Epidermal melanocyte (primary cell): ENCODE data around the gene BACH2.
"Not testable (repeated sequence)": the region's sequence is repeated elsewhere in the genome, so short reads cannot be mapped to it uniquely, and the experiment has no call there.

ENCODE experiments used
- DNase-seq: peaks from one replicate; pipeline ENCODE4 v3.0.0; 2011; ENCODE audit warnings: low spot score; ENCODE audit not compliant: insufficient read length

BACH2 gene

GRCh38 chr6:90184334-90185298 is 112.0 kb downstream of the BACH2 start:
- DNase-seq: no peak

GRCh38 chr6:90183587-90184333 is 112.9 kb downstream of the BACH2 start:
- no peak for DNase-seq

DNA sequence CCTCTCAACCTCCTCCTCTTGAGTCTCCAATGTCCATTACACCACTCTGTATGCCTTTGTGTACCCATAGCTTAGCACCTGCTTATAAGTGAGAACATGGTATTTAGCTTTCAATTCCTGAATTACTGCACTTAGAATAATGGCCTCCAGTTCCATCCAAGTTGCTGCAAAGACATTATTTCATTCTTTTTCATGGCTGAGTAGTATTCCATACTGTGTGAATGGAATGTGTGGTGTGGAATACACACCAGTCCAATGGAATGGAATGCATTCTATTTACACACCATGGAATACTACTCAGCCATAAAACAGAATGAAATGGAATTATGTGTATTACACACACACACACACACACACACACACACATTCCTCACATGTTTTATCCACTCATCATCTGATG is 116.1 kb downstream of the BACH2 start:
- no peak for DNase-seq

DNA sequence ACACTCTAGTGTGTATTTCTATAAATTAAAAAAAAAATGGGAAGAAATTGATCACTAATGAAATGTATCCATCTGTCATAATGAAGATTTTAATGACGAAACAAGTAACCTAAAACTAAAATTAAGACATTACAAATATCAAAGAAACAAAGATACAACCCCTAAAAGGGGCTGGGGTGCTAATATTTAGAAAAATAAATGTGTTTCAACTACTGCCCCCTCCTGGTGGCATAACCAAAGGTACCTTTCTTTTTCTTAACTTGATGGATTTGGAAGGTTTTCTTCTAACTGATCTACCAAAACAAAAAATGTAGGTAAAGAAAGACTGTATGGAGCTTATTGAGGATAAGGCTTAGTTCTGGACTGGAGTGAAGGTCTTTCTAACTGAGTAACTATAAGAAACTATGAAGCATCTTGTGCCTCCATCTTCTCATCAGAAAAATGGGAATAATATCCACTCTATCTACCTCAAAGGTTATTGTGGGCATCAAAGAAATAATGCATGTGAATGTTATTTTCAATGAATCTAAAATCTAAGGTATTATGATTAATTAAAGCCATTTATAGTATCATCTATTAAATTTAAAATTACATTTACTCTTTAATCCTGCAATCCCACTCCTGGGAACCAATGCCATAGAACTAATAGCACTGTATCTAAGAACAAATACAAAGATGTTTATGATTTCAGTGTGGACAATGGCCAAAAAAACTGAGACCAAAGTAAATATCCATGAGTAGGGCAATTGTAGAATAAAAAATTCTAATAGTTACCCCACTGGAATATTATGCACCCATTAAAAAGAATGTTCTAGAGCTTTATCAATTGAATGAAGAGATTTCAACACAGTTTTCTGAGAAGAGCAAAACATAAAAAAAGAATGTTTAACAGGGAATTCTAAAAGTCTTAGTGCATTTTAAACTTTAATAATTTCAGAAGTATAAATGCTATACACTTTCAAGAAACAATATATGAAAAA is 117.2 kb downstream of the BACH2 start:
- DNase-seq: no peak

GRCh38 chr6:90178384-90178855 is 118.2 kb downstream of the BACH2 start:
- DNase-seq: no peak

GRCh38 chr6:90177544-90178383 is 118.9 kb downstream of the BACH2 start:
- no peak for DNase-seq

- DNase-seq: no peak
Observed at GRCh38 chr6:90175627-90176538, 120.8 kb downstream of the BACH2 start.

DNA sequence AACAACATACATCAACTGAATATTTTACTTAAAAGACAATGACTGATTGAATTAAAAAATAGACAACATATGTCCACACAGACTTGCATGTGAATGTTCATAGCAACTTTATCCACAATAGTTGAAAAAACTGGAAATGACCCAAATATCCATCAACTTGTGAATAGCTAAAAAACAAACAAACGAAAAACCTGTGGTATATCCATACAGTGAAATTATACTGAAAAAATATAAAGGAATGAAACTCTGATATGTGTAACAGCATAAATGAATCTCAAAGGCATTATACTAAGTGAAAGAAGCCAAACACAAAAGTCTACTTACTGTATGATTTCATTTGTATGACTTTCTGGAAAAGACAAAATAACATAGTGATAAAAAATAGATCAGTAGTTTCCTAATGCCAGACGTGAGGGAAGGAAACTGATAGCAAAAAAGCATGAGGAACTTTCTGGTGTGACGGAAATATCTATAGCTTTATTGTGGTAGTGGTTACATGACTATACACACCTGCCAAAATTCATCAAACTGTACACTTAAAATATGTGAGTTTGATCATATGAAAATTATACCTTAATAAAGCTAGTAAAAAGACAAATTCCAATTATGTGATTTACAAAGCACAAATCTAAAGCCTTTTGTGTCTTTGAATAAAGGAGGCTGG is 123.2 kb downstream of the BACH2 start:
- no peak for DNase-seq

DNA sequence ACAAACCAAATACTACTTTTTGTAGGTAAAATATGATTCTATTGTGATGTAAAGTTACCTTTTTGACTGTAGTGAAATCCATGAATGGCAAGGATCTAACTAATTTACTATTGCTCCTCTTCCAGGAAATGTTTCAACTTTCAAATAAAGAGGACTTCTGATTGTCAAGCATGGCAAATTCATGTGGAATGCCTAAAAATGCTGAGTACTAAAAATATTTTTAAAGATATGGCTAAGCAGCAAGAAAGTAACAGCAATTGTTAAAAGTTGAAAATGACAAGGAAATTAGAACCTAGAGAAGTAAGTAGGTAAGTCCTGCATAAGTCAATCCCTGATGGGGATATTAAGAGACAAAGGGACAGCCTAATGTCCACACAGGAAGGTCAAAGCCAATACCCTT is 126.0 kb downstream of the BACH2 start:
- DNase-seq: no peak

DNA sequence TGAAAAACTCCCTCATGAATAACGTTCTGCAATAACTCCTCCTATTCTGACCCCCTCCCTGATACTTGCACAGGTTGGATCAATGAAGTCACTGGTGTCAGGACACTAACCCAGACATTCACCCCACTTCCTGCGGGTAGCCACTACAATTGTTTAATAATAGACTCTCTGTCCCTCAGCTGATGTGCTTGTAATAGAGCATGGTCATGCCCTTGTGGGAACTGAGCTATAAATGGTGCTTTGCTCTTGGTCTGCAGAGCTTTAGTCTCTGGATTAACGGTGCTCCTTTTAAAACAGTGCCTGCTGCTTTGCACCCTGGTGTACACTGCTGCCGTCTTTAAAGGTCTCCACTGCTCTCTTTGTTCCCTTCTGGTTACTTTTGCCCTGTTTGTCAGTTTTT is 127.3 kb downstream of the BACH2 start:
- no peak for DNase-seq

- no peak for DNase-seq
Observed at GRCh38 chr6:90168693-90169131, 127.9 kb downstream of the BACH2 start.

DNA sequence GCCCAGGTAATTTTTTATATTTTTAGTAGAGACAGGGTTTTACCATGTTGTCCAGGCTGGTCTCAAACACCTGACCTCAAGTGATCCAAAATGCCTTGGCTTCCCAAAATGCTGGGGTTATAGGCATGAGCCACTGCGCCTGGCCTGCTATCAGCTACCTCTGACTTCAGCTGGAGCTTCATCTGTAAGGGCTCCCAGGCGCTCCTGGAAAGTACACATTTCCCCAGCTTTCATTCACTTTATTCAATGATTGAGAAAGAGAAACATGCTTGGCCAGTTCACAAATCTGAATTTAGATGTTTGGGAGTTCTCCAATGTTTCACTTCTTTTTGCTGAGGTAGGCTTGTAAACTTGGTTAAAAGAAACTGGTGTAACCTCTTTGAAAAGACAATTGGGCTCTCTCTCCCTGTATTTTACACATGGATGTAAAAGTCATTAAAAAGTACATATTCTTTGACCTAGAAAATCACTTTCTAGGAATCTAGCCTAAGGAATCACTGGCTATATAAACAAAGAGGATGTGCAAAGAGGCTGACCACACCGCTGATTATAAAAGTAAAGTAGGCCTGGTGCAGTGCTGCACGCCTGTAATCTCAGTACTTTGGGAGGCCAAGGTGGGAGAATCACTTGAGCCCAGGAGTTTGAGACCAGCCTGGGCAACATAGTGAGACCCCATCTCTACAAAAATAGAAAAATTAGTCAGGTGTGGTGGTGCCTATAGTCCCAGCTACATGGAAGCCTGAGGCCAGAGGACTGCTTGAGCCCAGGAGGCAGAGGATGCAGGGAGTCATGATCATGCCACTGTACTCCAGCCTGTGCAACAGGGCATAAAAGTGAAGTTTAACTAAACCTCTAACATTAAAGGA is 128.9 kb downstream of the BACH2 start:
- no peak for DNase-seq

DNA sequence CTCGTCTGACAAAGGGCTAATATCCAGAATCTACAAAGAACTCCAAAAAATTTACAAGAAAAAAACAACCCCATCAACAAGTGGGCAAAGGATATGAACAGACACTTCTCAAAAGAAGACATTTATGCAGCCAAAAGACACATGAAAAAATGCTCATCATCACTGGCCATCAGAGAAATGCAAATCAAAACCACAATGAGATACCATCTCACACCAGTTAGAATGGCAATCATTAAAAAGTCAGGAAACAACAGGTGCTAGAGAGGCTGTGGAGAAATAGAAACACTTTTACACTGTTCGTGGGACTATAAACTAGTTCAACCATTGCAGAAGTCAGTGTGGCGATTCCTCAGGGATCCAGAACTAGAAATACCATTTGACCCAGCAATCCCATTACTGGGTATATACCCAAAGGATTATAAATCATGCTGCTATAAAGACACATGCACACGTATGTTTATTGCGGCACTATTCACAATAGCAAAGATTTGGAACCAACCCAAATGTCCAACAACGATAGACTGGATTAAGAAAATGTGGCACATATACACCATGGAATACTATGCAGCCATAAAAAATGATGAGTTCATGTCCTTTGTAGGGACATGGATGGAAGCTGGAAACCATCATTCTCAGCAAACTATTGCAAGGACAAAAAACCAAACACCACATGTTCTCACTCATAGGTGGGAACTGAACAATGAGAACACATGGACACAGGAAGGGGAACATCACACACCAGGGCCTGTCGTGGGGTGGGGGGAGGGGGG is 130.3 kb downstream of the BACH2 start:
- not testable (repeated sequence) for DNase-seq

GRCh38 chr6:90162648-90163387 is 133.8 kb downstream of the BACH2 start:
- DNase-seq: no peak

DNA sequence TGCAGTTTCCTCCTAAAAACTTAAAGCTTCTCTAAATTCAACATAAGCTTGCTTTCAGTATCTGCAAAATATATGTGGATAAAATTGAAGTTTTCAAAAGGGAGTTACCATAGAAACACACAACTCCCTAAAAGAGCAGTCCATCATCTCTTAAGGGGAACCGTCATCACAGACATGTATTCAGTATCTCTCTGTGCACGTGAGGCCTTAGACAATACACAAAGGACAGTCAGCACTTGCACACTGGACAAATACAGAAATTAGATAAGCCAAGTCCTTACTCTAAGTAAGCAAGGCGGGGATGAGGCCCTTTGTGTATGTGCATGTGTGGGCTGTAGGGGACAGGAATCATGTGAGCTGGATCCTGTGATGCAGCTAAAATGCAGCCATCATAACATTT is 136.6 kb downstream of the BACH2 start:
- no peak for DNase-seq

DNA sequence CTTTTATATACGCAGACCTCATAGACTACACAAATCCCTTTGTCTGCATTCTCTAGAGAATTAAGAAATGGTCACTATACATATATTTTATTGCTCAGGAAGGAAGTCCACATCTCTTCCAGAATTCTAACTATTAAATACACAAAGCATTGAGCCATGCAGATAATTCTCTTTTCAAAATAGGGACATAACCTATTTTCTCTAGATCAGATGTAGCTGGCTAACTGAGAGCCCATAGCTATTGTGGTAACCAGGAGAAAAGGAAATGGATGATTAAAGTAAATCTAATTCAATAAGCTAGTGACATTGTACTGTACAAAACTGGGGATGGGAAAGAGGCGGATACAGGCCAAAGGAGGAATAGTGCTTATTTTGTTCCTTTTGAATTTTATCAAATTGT is 137.2 kb downstream of the BACH2 start:
- DNase-seq: no peak
